SK-N-SH (cell line): ENCODE results near the gene PUS1. TPM values are rescaled to one million over a fixed set of nuclear protein-coding genes. Genes with fewer than 3 reads are reported as not detected.
"Not testable (repeated sequence)": the region's sequence is repeated elsewhere in the genome, so short reads cannot be mapped to it uniquely, and the experiment has no call there.

ENCODE experiments used
- CTCF ChIA-PET: fragments of 300-600, 350-600 bp; formaldehyde crosslinking; extraction: SDS; loops from one replicate; lab custom pipeline; 2021; lab: Yijun Ruan, JAX
- POLR2A ChIA-PET: fragments of 350-600 bp; sonication (Branson Sonifier 250); formaldehyde crosslinking; extraction: SDS; loops from one replicate; lab custom pipeline; 2020; ENCODE audit warnings: antibody characterized with exemption, inconsistent platforms; lab: Yijun Ruan, JAX
- DNase-seq: peaks from one replicate; pipeline ENCODE4 v3.0.0; 2012
- H2AFZ ChIP-seq: fragments of 200-600 bp; sonication (generic); 2 replicates; pipeline ENCODE4 v1.8.1; 2016; ENCODE audit warnings: antibody characterized with exemption, mild to moderate bottlenecking, low read depth
- H3F3A ChIP-seq: fragments of 200-600 bp; sonication (generic); replicated peaks from 2 replicates; pipeline ENCODE3; 2016; ENCODE audit warnings: antibody characterized with exemption, mild to moderate bottlenecking; ENCODE audit not compliant: insufficient read depth
- H3K27ac ChIP-seq, 2 experiments: fragments of 200-500 bp in 1 of 2; fragments of 200-600 bp in 1 of 2; sonication (Bioruptor generic) in 1 of 2; sonication (generic), shearing (Covaris generic) in 1 of 2; 2 replicates each; pipeline versions ENCODE4 v1.5.1 to v1.6.1; 2014 to 2016; ENCODE audit warnings: low read depth in 2 of 2, inconsistent platforms in 1 of 2, low read length in 1 of 2, mild to moderate bottlenecking in 1 of 2, mixed read lengths in 1 of 2
- H3K27me3 ChIP-seq: fragments of 200-600 bp; sonication (generic), shearing (Covaris generic); 2 replicates; pipeline ENCODE4 v1.6.1; 2016; ENCODE audit warnings: mixed run types; ENCODE audit not compliant: insufficient read depth
- H3K36me3 ChIP-seq, 2 experiments: fragments of 200-500 bp in 1 of 2; fragments of 200-600 bp in 1 of 2; sonication (Bioruptor generic) in 1 of 2; sonication (generic) in 1 of 2; replicated peaks in 1 of 2; 2 replicates each; pipeline versions ENCODE3 to v1.5.1; 2014 to 2016; ENCODE audit warnings: low read length in 1 of 2, mild to moderate bottlenecking in 1 of 2; ENCODE audit not compliant: insufficient read depth in 2 of 2, control insufficient read depth in 1 of 2
- H3K4me1 ChIP-seq, 2 experiments: fragments of 200-500 bp in 1 of 2; fragments of 200-600 bp in 1 of 2; sonication (Bioruptor generic) in 1 of 2; sonication (generic), shearing (Covaris generic) in 1 of 2; 2 replicates each; pipeline versions ENCODE4 v1.5.1 to v1.6.1; 2014 to 2016; ENCODE audit warnings: low read depth in 1 of 2, low read length in 1 of 2, mixed run types in 1 of 2; ENCODE audit not compliant: insufficient read depth in 2 of 2, control insufficient read depth in 1 of 2
- H3K4me2 ChIP-seq: fragments of 200-600 bp; sonication (generic), shearing (Covaris generic); 2 replicates; pipeline ENCODE4 v1.6.1; 2017; ENCODE audit warnings: mixed run types
- H3K4me3 ChIP-seq, 2 experiments: fragments of 200-500 bp in 1 of 2; fragments of 200-600 bp in 1 of 2; sonication (Bioruptor generic) in 1 of 2; sonication (generic), shearing (Covaris generic) in 1 of 2; 2 replicates each; pipeline versions ENCODE4 v1.5.1 to v1.8.1; 2014 to 2016; ENCODE audit warnings: low read depth in 2 of 2, inconsistent platforms in 1 of 2, low read length in 1 of 2, mild to moderate bottlenecking in 1 of 2, mixed read lengths in 1 of 2, moderate library complexity in 1 of 2
- H3K79me2 ChIP-seq: fragments of 200-600 bp; sonication (generic); 2 replicates; pipeline ENCODE4 v1.8.1; 2017; ENCODE audit warnings: mild to moderate bottlenecking; ENCODE audit not compliant: insufficient read depth
- H3K9ac ChIP-seq: fragments of 200-600 bp; sonication (generic); 2 replicates; pipeline ENCODE4 v1.6.1; 2017; ENCODE audit warnings: mixed run types
- H3K9me2 ChIP-seq: fragments of 200-600 bp; sonication (generic); 2 replicates; pipeline ENCODE4 v1.6.1; 2017; ENCODE audit warnings: mixed run types
- H3K9me3 ChIP-seq: fragments of 200-600 bp; sonication (generic); 2 replicates; pipeline ENCODE4 v1.6.1; 2017; ENCODE audit warnings: mixed run types, mild to moderate bottlenecking, moderate library complexity
- H4K20me1 ChIP-seq: fragments of 200-600 bp; sonication (generic); 2 replicates; pipeline ENCODE4 v1.6.1; 2017; ENCODE audit warnings: mild to moderate bottlenecking, mixed run types; ENCODE audit not compliant: insufficient read depth
- FOXM1 ChIP-seq: IDR thresholded peaks from 2 replicates; pipeline ENCODE4 v1.4.0; 2012; ENCODE audit warnings: low read depth, mild to moderate bottlenecking
- JUND ChIP-seq: IDR thresholded peaks from 2 replicates; pipeline ENCODE4 v1.4.0; 2012
- MAX ChIP-seq: IDR thresholded peaks from 2 replicates; pipeline ENCODE4 v1.4.0; 2012; ENCODE audit warnings: low read depth
- NFIC ChIP-seq: IDR thresholded peaks from 2 replicates; pipeline ENCODE4 v1.4.0; 2012; ENCODE audit warnings: borderline replicate concordance
- RCOR1 ChIP-seq: fragments of 150-350 bp; IDR thresholded peaks from 2 replicates; pipeline ENCODE4 v1.6.1; 2017; ENCODE audit warnings: antibody characterized with exemption, low read length
- RXRA ChIP-seq: IDR thresholded peaks from 2 replicates; pipeline ENCODE4 v1.4.0; 2012; ENCODE audit warnings: low read depth, mild to moderate bottlenecking, borderline replicate concordance
- SMC3 ChIP-seq: IDR thresholded peaks from 2 replicates; pipeline ENCODE4 v1.6.1; 2012; ENCODE audit warnings: low read depth, low read length, improper control_type of control experiment
- TCF12 ChIP-seq: IDR thresholded peaks from 2 replicates; pipeline ENCODE4 v1.4.0; 2012
- WGBS: methylation state at CpG from one replicate; pipeline ENCODE4 v1.1.6; 2017; ENCODE audit warnings: low lambda C conversion rate; 5-methylcytosine and 5-hydroxymethylcytosine counted together
- polyA plus RNA-seq, 3 experiments: library from polyadenylated mRNA; depleted of rRNA; stranded (reverse); fragments of >200 nt; gene quantifications; 2 replicates each; pipeline ENCODE4 v1.2.3, GENCODE V29; 2012
- TF ChIP-seq, protein P1 (sequence below): IDR thresholded peaks from 2 replicates; pipeline ENCODE4 v1.6.1; 2012; ENCODE audit warnings: mild to moderate bottlenecking, low read depth, low read length, moderate library complexity
- TF ChIP-seq, protein P2 (sequence below): fragments of 150-350 bp; IDR thresholded peaks from 2 replicates; pipeline ENCODE4 v1.6.1; 2017; ENCODE audit warnings: antibody characterized with exemption, low read length, low read depth, borderline replicate concordance

The PUS1 gene
- polyA plus RNA-seq, 1 of the 3 experiments (the other 2 are of a cell fraction): 53.1 TPM

GRCh38 chr12:131882804-131883520 lies 46.1 kb upstream of the PUS1 start:
- H3K4me1 ChIP-seq: no peaks in the 10 kb centered on the region
- no peaks in the 10 kb centered on the region for H3K9me2 ChIP-seq
- H3K9ac ChIP-seq: no peak overlapping the region
- H2AFZ ChIP-seq: no peak overlapping the region
- H3K27me3 ChIP-seq: no peaks in the 10 kb centered on the region; the same call in 1 of the 2 replicates
- CTCF ChIA-PET: interaction anchor here (0.7 to 1.1 kb wide), 2 partner anchors 10 to 47 kb away, joined by 3 read pairs; no protein-coding TSS in a partner anchor
- no peak overlapping the region for H3K4me3 ChIP-seq
- no peaks in the 10 kb centered on the region for H3F3A ChIP-seq
- no peaks in the 10 kb centered on the region for H4K20me1 ChIP-seq
- H3K9me3 ChIP-seq: no peaks in the 10 kb centered on the region
- H3K79me2 ChIP-seq: no peaks in the 10 kb centered on the region
- 82% methylated on average over 15 of the region's 16 CpGs for WGBS
- no peak overlapping the region for H3K4me2 ChIP-seq
- DNase-seq: no peak
- no peak for TF ChIP-seq RCOR1
- TF ChIP-seq, protein P1, sequence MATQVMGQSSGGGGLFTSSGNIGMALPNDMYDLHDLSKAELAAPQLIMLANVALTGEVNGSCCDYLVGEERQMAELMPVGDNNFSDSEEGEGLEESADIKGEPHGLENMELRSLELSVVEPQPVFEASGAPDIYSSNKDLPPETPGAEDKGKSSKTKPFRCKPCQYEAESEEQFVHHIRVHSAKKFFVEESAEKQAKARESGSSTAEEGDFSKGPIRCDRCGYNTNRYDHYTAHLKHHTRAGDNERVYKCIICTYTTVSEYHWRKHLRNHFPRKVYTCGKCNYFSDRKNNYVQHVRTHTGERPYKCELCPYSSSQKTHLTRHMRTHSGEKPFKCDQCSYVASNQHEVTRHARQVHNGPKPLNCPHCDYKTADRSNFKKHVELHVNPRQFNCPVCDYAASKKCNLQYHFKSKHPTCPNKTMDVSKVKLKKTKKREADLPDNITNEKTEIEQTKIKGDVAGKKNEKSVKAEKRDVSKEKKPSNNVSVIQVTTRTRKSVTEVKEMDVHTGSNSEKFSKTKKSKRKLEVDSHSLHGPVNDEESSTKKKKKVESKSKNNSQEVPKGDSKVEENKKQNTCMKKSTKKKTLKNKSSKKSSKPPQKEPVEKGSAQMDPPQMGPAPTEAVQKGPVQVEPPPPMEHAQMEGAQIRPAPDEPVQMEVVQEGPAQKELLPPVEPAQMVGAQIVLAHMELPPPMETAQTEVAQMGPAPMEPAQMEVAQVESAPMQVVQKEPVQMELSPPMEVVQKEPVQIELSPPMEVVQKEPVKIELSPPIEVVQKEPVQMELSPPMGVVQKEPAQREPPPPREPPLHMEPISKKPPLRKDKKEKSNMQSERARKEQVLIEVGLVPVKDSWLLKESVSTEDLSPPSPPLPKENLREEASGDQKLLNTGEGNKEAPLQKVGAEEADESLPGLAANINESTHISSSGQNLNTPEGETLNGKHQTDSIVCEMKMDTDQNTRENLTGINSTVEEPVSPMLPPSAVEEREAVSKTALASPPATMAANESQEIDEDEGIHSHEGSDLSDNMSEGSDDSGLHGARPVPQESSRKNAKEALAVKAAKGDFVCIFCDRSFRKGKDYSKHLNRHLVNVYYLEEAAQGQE: no peak
- TF ChIP-seq, all 33 proteins: peak for 0
- no peak overlapping the region for H3K27ac ChIP-seq
- H3K36me3 ChIP-seq: no peaks in the 10 kb centered on the region
- POLR2A ChIA-PET: interaction anchor here (1.4 kb wide), 1 partner anchor 10 kb away, joined by 3 read pairs; no protein-coding TSS in a partner anchor

GRCh38 chr12:131883521-131883900 lies 45.6 kb upstream of the PUS1 start:
- no peaks in the 10 kb centered on the region for H3K4me1 ChIP-seq
- no peak overlapping the region for H3K4me2 ChIP-seq
- no peaks in the 10 kb centered on the region for H4K20me1 ChIP-seq
- DNase-seq: no peak
- H3K9me3 ChIP-seq: no peaks in the 10 kb centered on the region
- H3K27me3 ChIP-seq: no peaks in the 10 kb centered on the region; the same call in 1 of the 2 replicates
- H3F3A ChIP-seq: no peaks in the 10 kb centered on the region
- H3K4me3 ChIP-seq: no peak overlapping the region
- no peak overlapping the region for H3K27ac ChIP-seq
- POLR2A ChIA-PET: interaction anchor here (1.4 kb wide), 1 partner anchor 10 kb away, joined by 3 read pairs; no protein-coding TSS in a partner anchor
- no peaks in the 10 kb centered on the region for H3K79me2 ChIP-seq
- no peak overlapping the region for H3K9ac ChIP-seq
- CTCF ChIA-PET: no interaction called here
- no peaks in the 10 kb centered on the region for H3K36me3 ChIP-seq
- TF ChIP-seq, protein P2, sequence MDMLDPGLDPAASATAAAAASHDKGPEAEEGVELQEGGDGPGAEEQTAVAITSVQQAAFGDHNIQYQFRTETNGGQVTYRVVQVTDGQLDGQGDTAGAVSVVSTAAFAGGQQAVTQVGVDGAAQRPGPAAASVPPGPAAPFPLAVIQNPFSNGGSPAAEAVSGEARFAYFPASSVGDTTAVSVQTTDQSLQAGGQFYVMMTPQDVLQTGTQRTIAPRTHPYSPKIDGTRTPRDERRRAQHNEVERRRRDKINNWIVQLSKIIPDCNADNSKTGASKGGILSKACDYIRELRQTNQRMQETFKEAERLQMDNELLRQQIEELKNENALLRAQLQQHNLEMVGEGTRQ: no peak
- TF ChIP-seq, protein P1: no peak
- TF ChIP-seq RXRA: no peak
- no peak for TF ChIP-seq FOXM1
- no peak for TF ChIP-seq SMC3
- no peak for TF ChIP-seq JUND
- no peak for TF ChIP-seq RCOR1
- TF ChIP-seq TCF12: no peak
- TF ChIP-seq NFIC: no peak
- no peak for TF ChIP-seq MAX
- H3K9me2 ChIP-seq: no peaks in the 10 kb centered on the region
- 66% methylated on average over 2 of the region's 4 CpGs for WGBS
- no peak overlapping the region for H2AFZ ChIP-seq

DNA sequence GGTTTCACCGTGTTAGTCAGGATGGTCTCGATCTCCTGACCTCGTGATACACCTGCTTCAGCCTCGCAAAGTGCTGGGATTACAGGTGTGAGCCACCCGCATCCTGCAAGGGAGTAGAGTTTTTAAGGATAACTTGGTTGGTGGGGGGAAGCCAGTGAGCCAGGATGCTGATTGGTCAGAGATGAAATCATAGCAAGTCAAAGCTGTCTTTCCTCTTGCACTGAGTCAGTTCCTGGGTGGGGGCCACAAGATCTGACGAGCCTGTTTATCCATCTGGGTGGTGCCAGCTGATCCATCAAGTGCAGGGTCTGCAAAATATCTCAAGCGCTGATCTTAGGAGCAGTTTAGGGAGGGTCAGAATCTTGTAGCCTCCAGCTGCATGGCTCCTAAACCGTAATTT lies 44.0 kb upstream of the PUS1 start:
- H3F3A ChIP-seq, H3K36me3 ChIP-seq, CTCF ChIA-PET, POLR2A ChIA-PET, H2AFZ ChIP-seq, H4K20me1 ChIP-seq, H3K27ac ChIP-seq, H3K9me2 ChIP-seq, H3K9ac ChIP-seq, H3K4me3 ChIP-seq, H3K27me3 ChIP-seq, H3K79me2 ChIP-seq, H3K4me2 ChIP-seq, H3K9me3 ChIP-seq, H3K4me1 ChIP-seq, DNase-seq: not testable (repeated sequence)
- 80% methylated on average over 8 of the region's 8 CpGs for WGBS
